Neuronal stem cell (in vitro differentiated cells): ENCODE results near the gene SLC18A3.
A peak's percentile ranks its signal among the peaks of the same experiment; 100 is the strongest.

Source experiments
- DNase-seq: peaks from one replicate; pipeline ENCODE4 v3.0.0-alpha.2; 2013; ENCODE audit warnings: low spot score
- H2AFZ ChIP-seq: one replicate; pipeline ENCODE4 v1.6.1; 2013; ENCODE audit warnings: mild to moderate bottlenecking, low read length, inconsistent platforms
- H2AK5ac ChIP-seq: 2 replicates; pipeline ENCODE4 v1.6.1; 2013; ENCODE audit warnings: low read depth, mild to moderate bottlenecking, inconsistent platforms, low read length, moderate library complexity, mixed read lengths
- H2BK120ac ChIP-seq: 2 replicates; pipeline ENCODE4 v1.6.1; 2013; ENCODE audit warnings: low read depth, mild to moderate bottlenecking, inconsistent platforms, low read length, moderate library complexity, mixed read lengths
- H2BK12ac ChIP-seq: one replicate; pipeline ENCODE4 v1.6.1; 2013; ENCODE audit warnings: low read length, inconsistent platforms
- H2BK15ac ChIP-seq: 2 replicates; pipeline ENCODE4 v1.6.1; 2013; ENCODE audit warnings: mild to moderate bottlenecking, low read length, inconsistent platforms, mixed read lengths
- H2BK5ac ChIP-seq: one replicate; pipeline ENCODE4 v1.6.1; 2013; ENCODE audit warnings: inconsistent platforms, mild to moderate bottlenecking, low read length, moderate library complexity
- H3K14ac ChIP-seq: one replicate; pipeline ENCODE4 v1.6.1; 2013; ENCODE audit warnings: low read length, inconsistent platforms
- H3K18ac ChIP-seq: 2 replicates; pipeline ENCODE4 v1.6.1; 2013; ENCODE audit warnings: low read length, inconsistent platforms
- H3K23ac ChIP-seq: 2 replicates; pipeline ENCODE4 v1.6.1; 2013; ENCODE audit warnings: low read depth, mild to moderate bottlenecking, mixed read lengths, low read length, inconsistent platforms; ENCODE audit not compliant: poor library complexity
- H3K27ac ChIP-seq: replicated peaks from 3 replicates; pipeline ENCODE4 v1.5.1; 2013; ENCODE audit warnings: low read length, inconsistent platforms
- H3K27me3 ChIP-seq, 3 experiments: 2 replicates each; pipeline ENCODE4 v1.6.1; 2013; ENCODE audit warnings: low read length in 3 of 3, mild to moderate bottlenecking in 2 of 3, inconsistent platforms in 1 of 3, low read depth in 1 of 3, mixed read lengths in 1 of 3, moderate library complexity in 1 of 3; ENCODE audit not compliant: control insufficient read depth in 3 of 3, insufficient read depth in 3 of 3
- H3K36me3 ChIP-seq, 2 donors: replicated peaks in 1 of 2; 2 replicates each; pipeline ENCODE4 v1.6.1; 2013; ENCODE audit warnings: low read length in 2 of 2; ENCODE audit not compliant: control insufficient read depth in 2 of 2, insufficient read depth in 2 of 2
- H3K4ac ChIP-seq: 2 replicates; pipeline ENCODE4 v1.6.1; 2013; ENCODE audit warnings: inconsistent platforms, mild to moderate bottlenecking, low read length, moderate library complexity
- H3K4me1 ChIP-seq, 2 donors: 1 replicate in 1 of 2; 2 replicates in 1 of 2; pipeline ENCODE4 v1.6.1; 2013; ENCODE audit warnings: low read length in 2 of 2, low read depth in 1 of 2; ENCODE audit not compliant: control insufficient read depth in 2 of 2, insufficient read depth in 1 of 2
- H3K4me2 ChIP-seq: one replicate; pipeline ENCODE4 v1.6.1; 2013; ENCODE audit warnings: mild to moderate bottlenecking, low read length, inconsistent platforms; ENCODE audit not compliant: insufficient read depth, poor library complexity, severe bottlenecking
- H3K4me3 ChIP-seq, 2 donors: 2 replicates each; pipeline ENCODE4 v1.5.1; 2013; ENCODE audit warnings: low read length in 2 of 2, mild to moderate bottlenecking in 2 of 2, inconsistent platforms in 1 of 2, moderate library complexity in 1 of 2
- H3K79me1 ChIP-seq: one replicate; pipeline ENCODE4 v1.6.1; 2013; ENCODE audit warnings: low read depth, mild to moderate bottlenecking, inconsistent platforms, low read length, moderate library complexity
- H3K9ac ChIP-seq: one replicate; pipeline ENCODE4 v1.6.1; 2013; ENCODE audit warnings: mild to moderate bottlenecking, low read depth, low read length, inconsistent platforms; ENCODE audit not compliant: poor library complexity
- H3K9me3 ChIP-seq, 2 donors: replicated peaks in 1 of 2; 2 replicates each; pipeline versions ENCODE3 to v1.6.1; 2013; ENCODE audit warnings: low read length in 2 of 2, mild to moderate bottlenecking in 2 of 2, inconsistent platforms in 1 of 2, low read depth in 1 of 2, mixed read lengths in 1 of 2, moderate library complexity in 1 of 2; ENCODE audit not compliant: control insufficient read depth in 2 of 2, insufficient read depth in 1 of 2
- H4K8ac ChIP-seq: one replicate; pipeline ENCODE4 v1.6.1; 2013; ENCODE audit warnings: low read depth, mild to moderate bottlenecking, inconsistent platforms, low read length, moderate library complexity
- H4K91ac ChIP-seq: one replicate; pipeline ENCODE4 v1.6.1; 2013; ENCODE audit warnings: low read length, low read depth, mild to moderate bottlenecking, inconsistent platforms; ENCODE audit not compliant: poor library complexity
- WGBS, 2 donors: extraction: QIAGEN DNeasy Blood & Tissue Kit; methylation state at CpG; one replicate each; pipeline ENCODE4 v1.1.7; 2013; ENCODE audit warnings: missing lambda C conversion rate in 2 of 2, mixed read lengths in 1 of 2; ENCODE audit not compliant: insufficient read length in 2 of 2, insufficient replicate concordance in 1 of 2; ENCODE audit errors: extremely low coverage in 2 of 2; 5-methylcytosine and 5-hydroxymethylcytosine counted together

The SLC18A3 gene

DNA sequence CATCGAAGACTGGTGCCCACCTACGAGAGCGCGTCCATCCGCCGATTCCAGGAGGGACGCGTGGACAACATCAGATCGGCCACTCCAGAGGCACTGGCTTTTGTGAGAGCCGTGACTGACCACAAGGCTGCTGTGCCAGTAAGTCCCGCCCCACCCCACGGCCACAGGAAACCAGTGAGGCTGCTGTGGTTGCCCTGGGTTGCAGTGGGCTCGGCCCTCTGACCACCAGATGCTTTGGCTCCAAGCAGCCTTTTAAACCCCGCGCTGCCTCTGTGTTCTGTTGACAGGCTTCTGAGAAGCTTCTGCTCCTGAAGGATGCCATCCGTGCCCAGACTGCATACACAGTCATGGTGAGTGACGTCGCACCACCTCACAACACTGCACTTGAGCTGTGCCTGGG is 45.0 kb downstream of the SLC18A3 start:
- DNase-seq = no peak

DNA sequence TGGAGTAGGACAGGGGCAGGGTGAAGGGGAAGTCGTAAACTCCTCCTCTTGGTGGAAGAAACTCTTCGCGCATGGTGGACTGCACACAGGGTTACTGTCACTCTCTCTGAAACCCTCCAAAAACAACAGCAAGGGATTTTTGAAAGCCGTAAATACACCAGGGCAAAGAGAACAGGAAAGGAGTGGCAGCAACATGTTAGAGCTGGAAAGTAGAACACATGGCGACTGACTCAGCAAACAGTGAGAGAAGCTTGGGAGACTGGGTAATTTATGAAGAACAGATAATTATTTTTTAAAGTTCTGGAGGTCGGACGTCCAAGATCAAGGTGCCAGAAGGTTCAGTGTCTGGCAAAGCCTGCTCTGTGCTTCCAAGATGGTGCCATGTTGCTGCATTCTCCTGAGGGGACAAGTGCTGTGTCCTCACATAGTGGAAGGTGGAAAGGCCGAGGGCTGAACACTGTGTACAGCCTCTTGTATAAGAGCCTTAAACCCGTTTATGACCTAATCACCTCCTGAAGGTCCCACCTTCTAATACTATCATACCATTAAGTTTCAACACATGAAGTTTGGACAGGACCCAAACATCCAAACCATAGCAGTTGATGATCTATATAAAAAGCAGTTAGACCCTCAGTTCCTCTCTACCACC is 46.9 kb downstream of the SLC18A3 start:
- Histone ChIP-seq H2BK5ac (no peak overlapping the region), H3K4me1 (peaks cover 0 to 2% of the 10 kb centered on the region in 2 donors), H3K4me3 (no peak overlapping the region), H3K23ac (no peak overlapping the region), H2BK12ac (no peak overlapping the region), H4K91ac (no peak overlapping the region), H4K8ac (no peak overlapping the region), H2AK5ac (no peak overlapping the region), H3K4ac (no peak overlapping the region), H3K18ac (no peak overlapping the region), H3K27ac (no peak overlapping the region), H2BK120ac (no peak overlapping the region), H3K27me3 (peaks cover 0 to 8% (median 0%) of the 10 kb centered on the region in 3 experiments), H2AFZ (no peak overlapping the region), H3K9ac (no peak overlapping the region), H3K4me2 (no peak overlapping the region), H3K79me1 (no peaks in the 10 kb centered on the region), H3K9me3 (no peaks in the 10 kb centered on the region), H2BK15ac (no peak overlapping the region), H3K36me3 (no peaks in the 10 kb centered on the region), H3K14ac (no peak overlapping the region)
- WGBS, 2 donors = no CpG with 5 or more reads among the region's 9 CpGs
- no peak for DNase-seq

More for the DNA sequence above, 45.0 kb downstream of the SLC18A3 start:
- H4K8ac ChIP-seq = no peak overlapping the region
- no peak overlapping the region for H3K4me2 ChIP-seq
- H2AK5ac ChIP-seq = no peak overlapping the region
- H2BK120ac ChIP-seq = no peak overlapping the region
- H2BK5ac ChIP-seq = no peak overlapping the region
- H3K23ac ChIP-seq = peak overlapping the region; percentile 45
- H2AFZ ChIP-seq = no peak overlapping the region
- H3K18ac ChIP-seq = no peak overlapping the region
- H3K27ac ChIP-seq = no peak overlapping the region
- H3K4ac ChIP-seq = no peak overlapping the region
- peak overlapping the region; percentile 35 for H4K91ac ChIP-seq
- H3K27me3 ChIP-seq = peaks cover 0 to 14% (median 0%) of the 10 kb centered on the region in 3 experiments
- no peak overlapping the region for H2BK15ac ChIP-seq
- H3K4me1 ChIP-seq = peaks cover 0 to 2% of the 10 kb centered on the region in 2 donors
- H3K9me3 ChIP-seq = no peaks in the 10 kb centered on the region
- H3K4me3 ChIP-seq = no peak overlapping the region
- H3K14ac ChIP-seq = no peak overlapping the region
- no peaks in the 10 kb centered on the region for H3K79me1 ChIP-seq
- no peak overlapping the region for H2BK12ac ChIP-seq
- no peak overlapping the region for H3K9ac ChIP-seq
- no peaks in the 10 kb centered on the region for H3K36me3 ChIP-seq
- no CpG with 5 or more reads among the region's 18 CpGs for WGBS, 2 donors

DNA sequence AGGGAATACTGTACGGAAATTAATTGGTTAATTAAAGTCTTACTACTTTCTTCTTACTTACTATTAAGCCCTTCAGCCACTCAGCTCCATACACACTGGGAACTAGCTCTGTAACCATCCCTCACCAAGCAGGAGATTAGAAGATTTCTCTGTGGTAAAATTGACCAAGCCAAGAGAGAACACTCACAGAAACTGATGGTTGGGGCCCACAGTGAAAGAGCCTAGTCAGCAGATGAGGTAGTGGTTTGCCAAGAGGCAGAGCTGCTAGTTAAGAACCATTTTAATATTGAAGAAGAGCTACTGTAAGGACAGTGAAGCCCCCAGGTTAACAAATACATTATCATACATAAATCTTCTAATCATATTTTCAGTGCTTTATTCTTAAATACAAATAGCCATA is 47.5 kb downstream of the SLC18A3 start:
- no peaks in the 10 kb centered on the region for H3K9me3 ChIP-seq
- H4K91ac ChIP-seq = no peak overlapping the region
- H2BK12ac ChIP-seq = no peak overlapping the region
- H4K8ac ChIP-seq = no peak overlapping the region
- H3K4me1 ChIP-seq = no peaks in the 10 kb centered on the region
- H2AFZ ChIP-seq = no peak overlapping the region
- H3K4me2 ChIP-seq = no peak overlapping the region
- peaks cover 0 to 8% (median 0%) of the 10 kb centered on the region in 3 experiments for H3K27me3 ChIP-seq
- H2AK5ac ChIP-seq = no peak overlapping the region
- no peak overlapping the region for H3K4ac ChIP-seq
- no peak overlapping the region for H3K14ac ChIP-seq
- H2BK5ac ChIP-seq = no peak overlapping the region
- no peak overlapping the region for H2BK15ac ChIP-seq
- no CpG with 5 or more reads among the region's 1 CpG for WGBS, 2 donors
- no peak overlapping the region for H3K18ac ChIP-seq
- H3K79me1 ChIP-seq = no peaks in the 10 kb centered on the region
- no peak overlapping the region for H3K4me3 ChIP-seq
- no peak for DNase-seq
- no peak overlapping the region for H2BK120ac ChIP-seq
- no peaks in the 10 kb centered on the region for H3K36me3 ChIP-seq
- H3K27ac ChIP-seq = no peak overlapping the region
- no peak overlapping the region for H3K23ac ChIP-seq
- H3K9ac ChIP-seq = no peak overlapping the region

DNA sequence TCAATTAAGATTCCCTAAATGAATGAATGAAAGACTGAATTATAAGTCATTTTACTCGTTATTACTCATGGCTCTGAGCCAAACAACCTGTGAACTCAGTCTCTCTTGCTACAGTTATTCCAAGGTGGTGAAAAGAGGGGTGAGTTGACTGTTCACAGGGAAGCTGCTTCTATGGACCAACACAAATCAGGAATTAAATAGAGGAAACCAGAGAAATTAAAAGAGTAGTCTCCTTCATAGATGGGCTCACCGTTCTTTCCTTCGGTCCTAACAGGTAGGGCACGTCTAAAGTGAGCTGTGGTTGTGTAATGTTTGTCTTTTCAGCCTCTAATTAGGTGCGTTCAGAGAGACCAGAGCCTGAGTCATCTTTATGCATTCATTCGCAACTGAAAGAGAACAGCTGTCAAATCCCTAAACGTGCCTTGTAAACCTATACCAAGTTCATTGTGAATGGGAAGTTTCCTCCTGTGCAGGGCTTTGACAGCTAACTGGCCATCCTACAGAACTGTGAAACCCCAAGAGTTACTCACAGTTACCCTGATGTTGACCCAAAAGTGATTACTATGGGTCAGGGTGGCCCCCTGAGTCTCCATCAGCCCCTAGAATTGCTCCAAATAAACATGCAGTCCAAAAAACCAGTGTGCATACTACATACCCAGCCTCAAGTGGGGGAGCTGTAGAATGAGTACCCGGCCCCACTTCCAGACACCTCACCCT is 51.2 kb downstream of the SLC18A3 start:
- no peak overlapping the region for H4K8ac ChIP-seq
- H3K4me1 ChIP-seq = no peaks in the 10 kb centered on the region
- H3K4ac ChIP-seq = no peak overlapping the region
- H3K14ac ChIP-seq = no peak overlapping the region
- no peak overlapping the region for H2AFZ ChIP-seq
- H2BK12ac ChIP-seq = no peak overlapping the region
- no peak overlapping the region for H3K27ac ChIP-seq
- no peak overlapping the region for H4K91ac ChIP-seq
- no peak overlapping the region for H3K9ac ChIP-seq
- H2BK15ac ChIP-seq = no peak overlapping the region
- peaks cover 0 to under 1% (median 0%) of the 10 kb centered on the region in 3 experiments for H3K27me3 ChIP-seq
- H3K18ac ChIP-seq = no peak overlapping the region
- H3K36me3 ChIP-seq = no peaks in the 10 kb centered on the region
- DNase-seq = no peak
- H2BK120ac ChIP-seq = no peak overlapping the region
- WGBS, 2 donors = no CpG with 5 or more reads among the region's 8 CpGs
- no peak overlapping the region for H2AK5ac ChIP-seq
- H3K4me2 ChIP-seq = no peak overlapping the region
- no peak overlapping the region for H3K23ac ChIP-seq
- no peak overlapping the region for H3K4me3 ChIP-seq
- H2BK5ac ChIP-seq = no peak overlapping the region
- no peaks in the 10 kb centered on the region for H3K9me3 ChIP-seq
- no peaks in the 10 kb centered on the region for H3K79me1 ChIP-seq
